ENCODE measurements around the gene CLEC1A.

CLEC1A gene, protein sequence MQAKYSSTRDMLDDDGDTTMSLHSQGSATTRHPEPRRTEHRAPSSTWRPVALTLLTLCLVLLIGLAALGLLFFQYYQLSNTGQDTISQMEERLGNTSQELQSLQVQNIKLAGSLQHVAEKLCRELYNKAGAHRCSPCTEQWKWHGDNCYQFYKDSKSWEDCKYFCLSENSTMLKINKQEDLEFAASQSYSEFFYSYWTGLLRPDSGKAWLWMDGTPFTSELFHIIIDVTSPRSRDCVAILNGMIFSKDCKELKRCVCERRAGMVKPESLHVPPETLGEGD

DNA sequence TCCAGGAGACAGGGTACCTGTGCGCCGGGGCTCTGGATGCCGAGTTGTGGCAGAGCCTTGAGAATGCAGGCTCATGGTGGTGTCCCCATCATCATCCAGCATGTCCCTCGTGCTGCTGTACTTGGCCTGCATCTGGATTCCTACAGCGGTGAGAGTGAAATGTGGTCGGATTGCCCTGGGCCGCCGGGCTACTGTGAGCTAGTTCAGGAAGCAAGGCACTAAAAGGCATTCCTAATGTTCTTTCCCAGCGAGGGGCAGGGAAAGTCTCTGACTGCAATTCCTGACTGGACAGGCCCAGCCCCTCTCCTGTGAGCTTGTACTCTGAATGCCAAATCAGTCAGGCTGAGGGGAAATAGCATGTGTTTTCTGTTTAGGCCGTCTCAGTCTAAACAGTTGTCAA is at the start of gene CLEC1A:
Gene CLEC1A (minus strand): TSS at position 195 of the 400 bp plus-strand sequence. CDS start 63 bp downstream, at position 132.
- TF ChIP-seq, protein P1, sequence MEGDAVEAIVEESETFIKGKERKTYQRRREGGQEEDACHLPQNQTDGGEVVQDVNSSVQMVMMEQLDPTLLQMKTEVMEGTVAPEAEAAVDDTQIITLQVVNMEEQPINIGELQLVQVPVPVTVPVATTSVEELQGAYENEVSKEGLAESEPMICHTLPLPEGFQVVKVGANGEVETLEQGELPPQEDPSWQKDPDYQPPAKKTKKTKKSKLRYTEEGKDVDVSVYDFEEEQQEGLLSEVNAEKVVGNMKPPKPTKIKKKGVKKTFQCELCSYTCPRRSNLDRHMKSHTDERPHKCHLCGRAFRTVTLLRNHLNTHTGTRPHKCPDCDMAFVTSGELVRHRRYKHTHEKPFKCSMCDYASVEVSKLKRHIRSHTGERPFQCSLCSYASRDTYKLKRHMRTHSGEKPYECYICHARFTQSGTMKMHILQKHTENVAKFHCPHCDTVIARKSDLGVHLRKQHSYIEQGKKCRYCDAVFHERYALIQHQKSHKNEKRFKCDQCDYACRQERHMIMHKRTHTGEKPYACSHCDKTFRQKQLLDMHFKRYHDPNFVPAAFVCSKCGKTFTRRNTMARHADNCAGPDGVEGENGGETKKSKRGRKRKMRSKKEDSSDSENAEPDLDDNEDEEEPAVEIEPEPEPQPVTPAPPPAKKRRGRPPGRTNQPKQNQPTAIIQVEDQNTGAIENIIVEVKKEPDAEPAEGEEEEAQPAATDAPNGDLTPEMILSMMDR (IDR thresholded peaks at IDR 0.05; ENCODE audit: low read depth, low read length): no peak
- no peak within 1 kb of the TSS for H3K4me3 ChIP-seq (ENCODE audit: low read depth, low read length)

DNA sequence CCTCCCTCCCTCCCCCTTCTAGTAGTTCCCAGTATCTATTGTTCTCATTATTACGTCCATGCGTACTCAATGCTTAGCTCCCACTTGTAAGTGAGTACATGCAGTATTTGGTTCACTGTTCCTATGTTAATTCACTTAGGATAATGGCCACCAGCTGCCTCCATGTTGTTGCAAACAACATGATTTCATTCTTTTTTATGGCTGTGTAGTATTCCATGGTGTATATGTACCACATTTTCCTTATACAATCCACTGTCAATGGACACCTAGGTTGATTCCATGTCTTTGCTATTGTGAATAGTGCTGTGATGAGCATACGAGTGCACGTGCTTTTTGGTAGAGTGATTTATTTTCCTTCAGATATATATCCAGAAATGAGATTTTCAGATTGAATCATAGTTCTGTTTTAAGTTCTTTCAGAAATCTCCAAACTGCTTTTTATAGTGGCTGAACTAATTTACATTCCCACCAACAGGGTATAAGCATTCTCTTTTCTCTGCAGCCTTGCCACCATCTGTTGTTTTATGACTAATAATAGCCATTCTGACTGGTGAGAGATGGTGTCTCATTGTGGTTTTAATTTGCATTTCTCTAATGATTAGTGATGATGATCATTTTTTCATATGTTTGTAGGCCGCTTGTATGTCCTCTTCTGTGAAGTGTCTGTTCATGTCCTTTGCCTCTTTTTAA is 49.1 kb upstream of the CLEC1A start:
- no peak overlapping the region for H3K4me3 ChIP-seq (ENCODE audit: low read depth, low read length)
- TF ChIP-seq, protein P1 (IDR thresholded peaks at IDR 0.05; ENCODE audit: low read depth, low read length): no peak

GRCh38 chr12:10142976-10143589 is 44.3 kb upstream of the CLEC1A start:
- TF ChIP-seq, protein P1 (IDR thresholded peaks at IDR 0.05; ENCODE audit: low read depth, low read length): no peak
- no peak overlapping the region for H3K4me3 ChIP-seq (ENCODE audit: low read depth, low read length)

GRCh38 chr12:10140001-10140400 is 41.2 kb upstream of the CLEC1A start:
- TF ChIP-seq, protein P1 (IDR thresholded peaks at IDR 0.05; ENCODE audit: low read depth, low read length): no peak
- H3K4me3 ChIP-seq (ENCODE audit: low read depth, low read length): no peak overlapping the region

- H3K4me3 ChIP-seq (ENCODE audit: low read depth, low read length): no peak overlapping the region
- TF ChIP-seq, protein P1 (IDR thresholded peaks at IDR 0.05; ENCODE audit: low read depth, low read length): no peak
Measured at GRCh38 chr12:10136637-10137205, 37.9 kb upstream of the CLEC1A start.

DNA sequence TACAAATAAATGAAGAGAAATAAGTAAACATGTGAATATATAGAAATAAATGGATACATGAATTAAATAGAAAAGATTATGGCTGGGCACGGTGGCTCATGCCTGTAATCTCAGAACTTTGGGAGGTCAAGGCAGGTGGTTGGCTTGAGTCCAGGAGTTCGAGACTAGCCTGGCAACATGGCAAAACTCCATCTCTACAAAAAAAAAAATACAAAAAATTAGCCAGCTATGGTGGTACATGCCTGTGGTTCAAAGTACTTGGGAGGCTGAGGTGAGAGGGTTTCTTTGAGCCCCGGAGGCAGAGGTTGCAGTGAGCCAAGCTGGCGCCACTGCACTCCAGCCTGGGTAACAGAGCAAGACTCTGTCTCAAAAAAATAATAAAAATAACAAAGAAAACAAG is 36.3 kb upstream of the CLEC1A start:
- TF ChIP-seq, protein P1 (IDR thresholded peaks at IDR 0.05; ENCODE audit: low read depth, low read length): no peak

More for the DNA sequence above, 36.3 kb upstream of the CLEC1A start:
- H3K4me3 ChIP-seq (ENCODE audit: low read depth, low read length): no peak overlapping the region

Measured in WI38 (cell line).